Frontal cortex (tissue), 4 donors: Measurements from ENCODE around the gene USP47. TPM values are rescaled to one million over a fixed set of nuclear protein-coding genes. Genes with fewer than 3 reads are reported as not detected.

ENCODE experiments used
- DNase-seq, 2 donors: peaks; one replicate each; pipeline ENCODE4 v3.0.0; 2012; ENCODE audit warnings: low spot score in 2 of 2
- FAIRE-seq: peaks from 2 replicates; lab custom pipeline; 2012; peaks lifted over from hg19 to GRCh38; lab: Jason Lieb, UNC
- total RNA-seq: library from RNA; depleted of rRNA; stranded (reverse); fragments of >200 nt; gene quantifications from one replicate; pipeline ENCODE4 v1.2.3, GENCODE V29; 2014
- donor health status: control.
- donor health status: control.
- donor health status: control.

Gene USP47, protein sequence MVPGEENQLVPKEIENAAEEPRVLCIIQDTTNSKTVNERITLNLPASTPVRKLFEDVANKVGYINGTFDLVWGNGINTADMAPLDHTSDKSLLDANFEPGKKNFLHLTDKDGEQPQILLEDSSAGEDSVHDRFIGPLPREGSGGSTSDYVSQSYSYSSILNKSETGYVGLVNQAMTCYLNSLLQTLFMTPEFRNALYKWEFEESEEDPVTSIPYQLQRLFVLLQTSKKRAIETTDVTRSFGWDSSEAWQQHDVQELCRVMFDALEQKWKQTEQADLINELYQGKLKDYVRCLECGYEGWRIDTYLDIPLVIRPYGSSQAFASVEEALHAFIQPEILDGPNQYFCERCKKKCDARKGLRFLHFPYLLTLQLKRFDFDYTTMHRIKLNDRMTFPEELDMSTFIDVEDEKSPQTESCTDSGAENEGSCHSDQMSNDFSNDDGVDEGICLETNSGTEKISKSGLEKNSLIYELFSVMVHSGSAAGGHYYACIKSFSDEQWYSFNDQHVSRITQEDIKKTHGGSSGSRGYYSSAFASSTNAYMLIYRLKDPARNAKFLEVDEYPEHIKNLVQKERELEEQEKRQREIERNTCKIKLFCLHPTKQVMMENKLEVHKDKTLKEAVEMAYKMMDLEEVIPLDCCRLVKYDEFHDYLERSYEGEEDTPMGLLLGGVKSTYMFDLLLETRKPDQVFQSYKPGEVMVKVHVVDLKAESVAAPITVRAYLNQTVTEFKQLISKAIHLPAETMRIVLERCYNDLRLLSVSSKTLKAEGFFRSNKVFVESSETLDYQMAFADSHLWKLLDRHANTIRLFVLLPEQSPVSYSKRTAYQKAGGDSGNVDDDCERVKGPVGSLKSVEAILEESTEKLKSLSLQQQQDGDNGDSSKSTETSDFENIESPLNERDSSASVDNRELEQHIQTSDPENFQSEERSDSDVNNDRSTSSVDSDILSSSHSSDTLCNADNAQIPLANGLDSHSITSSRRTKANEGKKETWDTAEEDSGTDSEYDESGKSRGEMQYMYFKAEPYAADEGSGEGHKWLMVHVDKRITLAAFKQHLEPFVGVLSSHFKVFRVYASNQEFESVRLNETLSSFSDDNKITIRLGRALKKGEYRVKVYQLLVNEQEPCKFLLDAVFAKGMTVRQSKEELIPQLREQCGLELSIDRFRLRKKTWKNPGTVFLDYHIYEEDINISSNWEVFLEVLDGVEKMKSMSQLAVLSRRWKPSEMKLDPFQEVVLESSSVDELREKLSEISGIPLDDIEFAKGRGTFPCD (N-terminal part only)
- 149 TPM for total RNA-seq

DNA sequence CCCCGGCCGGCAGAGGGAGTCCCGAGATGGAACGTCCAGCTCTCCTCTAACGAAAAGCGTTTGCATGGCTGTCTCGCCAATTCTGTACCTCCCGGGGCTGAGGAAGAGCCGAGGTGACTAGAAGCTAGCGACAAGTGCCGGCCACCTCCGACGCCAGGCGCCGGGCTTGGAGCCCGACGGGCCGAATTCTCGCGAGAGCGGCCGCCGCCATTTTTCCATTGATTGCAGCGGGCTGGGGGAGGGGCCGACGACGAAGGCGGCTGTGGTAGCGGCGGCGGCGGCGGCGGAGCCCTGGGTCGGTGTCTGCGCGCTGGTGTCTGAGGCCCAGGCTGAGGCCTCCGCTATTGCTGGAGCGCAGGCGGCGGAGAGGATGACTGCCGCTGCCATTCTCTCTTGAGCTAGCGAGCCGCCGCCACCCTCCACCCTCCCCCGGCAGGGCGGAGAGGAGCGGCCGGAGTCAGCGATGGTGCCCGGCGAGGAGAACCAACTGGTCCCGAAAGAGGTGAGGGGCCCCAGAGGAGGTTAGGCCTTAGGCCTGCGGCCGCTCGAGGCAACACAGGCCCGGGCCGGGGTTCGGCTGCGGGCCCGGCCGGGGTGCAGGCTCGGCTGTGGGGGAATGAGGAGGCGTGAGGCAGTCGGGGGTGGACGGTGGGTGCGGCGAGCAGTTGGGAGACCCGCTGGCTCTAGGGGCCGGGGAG is at the start of gene USP47:
USP47 (plus strand) TSS at position 250 of the 698 bp plus-strand sequence; CDS start at position 464, 214 bp downstream.
- no peak for FAIRE-seq
- peak; percentile 72 to 74 for DNase-seq

DNA sequence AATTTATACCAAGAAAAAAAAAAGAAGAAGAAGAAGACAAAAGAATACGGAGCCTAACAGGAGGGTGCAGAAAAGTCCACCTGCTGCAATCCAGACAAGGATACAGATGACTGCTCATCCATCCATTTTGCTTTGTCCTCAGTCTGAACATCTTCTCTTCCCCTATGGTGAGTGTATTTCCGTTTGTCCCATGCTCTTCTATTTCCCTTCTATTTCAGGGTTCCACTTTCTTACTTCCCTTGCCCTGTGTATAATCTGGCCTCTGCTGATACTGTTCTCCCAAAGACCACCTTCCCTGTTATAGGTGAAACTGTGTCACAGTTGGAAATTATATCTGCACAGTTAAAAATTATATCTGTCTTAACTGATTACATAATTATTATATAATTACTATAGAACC is 48.7 kb upstream of the USP47 start:
- DNase-seq: no peak
- FAIRE-seq: no peak

DNA sequence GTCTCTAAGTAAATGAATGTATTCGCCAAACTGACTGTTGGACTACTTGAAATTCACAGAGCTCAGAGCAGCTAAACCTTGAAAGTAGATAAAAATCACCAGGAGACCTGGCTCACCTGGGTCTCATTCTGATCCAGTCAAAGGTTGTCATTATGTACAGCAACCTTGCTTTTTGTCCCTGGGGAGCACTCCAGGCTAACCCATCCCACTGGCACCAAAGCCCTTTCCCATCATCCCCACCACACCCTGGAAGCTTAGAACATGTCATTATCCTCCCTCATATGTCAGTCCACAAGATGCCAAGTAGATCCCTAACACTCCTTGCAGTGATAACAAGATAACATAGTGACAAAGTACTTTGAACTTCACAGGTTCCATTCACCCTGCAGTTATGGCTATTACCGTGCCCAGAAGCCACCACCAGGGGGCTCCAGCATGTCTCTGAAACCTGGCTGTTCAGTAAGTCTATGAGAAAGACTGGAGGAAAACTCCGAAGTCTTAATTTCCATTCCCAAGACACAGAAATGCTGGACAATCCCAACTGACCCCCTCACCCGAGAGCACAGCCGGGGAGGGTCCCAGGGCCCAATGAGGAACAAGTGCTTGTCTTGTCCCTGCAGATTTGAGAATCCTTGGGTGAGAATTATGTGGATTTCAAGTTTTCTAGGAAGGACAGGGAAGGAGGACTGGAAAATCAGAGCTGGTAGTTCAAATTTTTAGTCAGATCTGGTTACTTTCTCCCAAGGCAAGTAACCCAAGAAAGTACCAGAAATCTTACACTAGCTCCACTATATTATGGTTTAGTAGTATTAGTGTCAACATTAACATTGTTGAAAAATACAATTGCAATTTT is 43.0 kb upstream of the USP47 start:
- DNase-seq (no peak), FAIRE-seq (no peak)

DNA sequence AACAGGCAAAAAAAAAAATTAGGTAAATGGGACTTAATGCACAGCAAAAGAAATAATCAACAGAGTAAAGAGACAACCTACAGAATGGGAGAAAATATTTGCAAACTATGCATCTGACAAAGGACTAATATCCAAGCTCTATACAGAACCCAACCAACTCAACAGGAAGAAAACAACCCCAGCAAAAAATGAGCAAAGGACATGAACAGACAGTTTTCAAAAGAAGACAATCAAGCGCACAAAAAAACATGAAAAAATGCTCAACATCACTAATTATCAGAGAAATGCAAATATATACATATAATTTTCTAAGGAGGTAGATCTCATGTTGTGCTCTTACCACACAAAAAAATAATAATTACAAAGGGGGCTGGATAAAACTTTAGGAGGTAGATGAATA is 36.5 kb upstream of the USP47 start:
- no peak for FAIRE-seq
- DNase-seq: no peak

DNA sequence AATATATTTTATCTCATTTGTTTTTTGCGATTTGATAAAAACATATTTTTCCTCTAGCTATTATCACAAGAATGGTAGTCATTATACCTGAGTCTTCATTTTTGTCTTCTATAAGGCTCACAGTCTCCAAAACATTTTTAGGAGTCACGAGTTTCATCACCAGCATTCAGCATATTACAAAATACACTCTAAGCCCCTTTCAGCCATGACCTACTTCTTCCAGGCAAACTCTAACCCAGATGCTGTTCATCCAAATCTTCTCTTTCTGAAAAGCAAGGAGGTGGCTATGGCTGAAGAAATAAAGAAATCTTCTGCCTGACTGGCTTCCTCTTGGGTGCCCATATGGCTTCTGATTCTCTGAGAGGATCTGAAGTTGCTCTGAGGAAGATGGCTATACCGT is 35.7 kb upstream of the USP47 start:
- DNase-seq (no peak), FAIRE-seq (no peak)

DNA sequence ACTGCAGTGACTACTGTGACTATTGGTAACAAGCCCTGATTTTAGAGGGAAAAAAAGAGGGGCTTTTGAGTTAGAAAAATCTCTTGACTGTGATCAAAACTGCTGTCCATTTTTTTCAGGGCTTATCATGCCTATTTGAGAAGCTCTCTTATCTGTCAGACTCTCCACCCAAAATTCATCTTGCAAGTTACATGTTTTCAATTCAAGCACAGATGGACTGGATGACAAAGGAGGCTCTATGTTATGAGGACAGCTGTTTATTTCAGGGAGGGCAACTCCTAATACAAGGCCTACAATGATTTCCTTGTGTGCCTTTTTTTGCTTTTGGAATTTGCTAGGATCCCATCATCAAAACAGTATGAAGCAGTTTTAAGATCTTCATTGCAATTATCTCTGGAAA is 35.2 kb upstream of the USP47 start:
- no peak for FAIRE-seq
- DNase-seq: peak in 1 of 2 donors; percentile 63

DNA sequence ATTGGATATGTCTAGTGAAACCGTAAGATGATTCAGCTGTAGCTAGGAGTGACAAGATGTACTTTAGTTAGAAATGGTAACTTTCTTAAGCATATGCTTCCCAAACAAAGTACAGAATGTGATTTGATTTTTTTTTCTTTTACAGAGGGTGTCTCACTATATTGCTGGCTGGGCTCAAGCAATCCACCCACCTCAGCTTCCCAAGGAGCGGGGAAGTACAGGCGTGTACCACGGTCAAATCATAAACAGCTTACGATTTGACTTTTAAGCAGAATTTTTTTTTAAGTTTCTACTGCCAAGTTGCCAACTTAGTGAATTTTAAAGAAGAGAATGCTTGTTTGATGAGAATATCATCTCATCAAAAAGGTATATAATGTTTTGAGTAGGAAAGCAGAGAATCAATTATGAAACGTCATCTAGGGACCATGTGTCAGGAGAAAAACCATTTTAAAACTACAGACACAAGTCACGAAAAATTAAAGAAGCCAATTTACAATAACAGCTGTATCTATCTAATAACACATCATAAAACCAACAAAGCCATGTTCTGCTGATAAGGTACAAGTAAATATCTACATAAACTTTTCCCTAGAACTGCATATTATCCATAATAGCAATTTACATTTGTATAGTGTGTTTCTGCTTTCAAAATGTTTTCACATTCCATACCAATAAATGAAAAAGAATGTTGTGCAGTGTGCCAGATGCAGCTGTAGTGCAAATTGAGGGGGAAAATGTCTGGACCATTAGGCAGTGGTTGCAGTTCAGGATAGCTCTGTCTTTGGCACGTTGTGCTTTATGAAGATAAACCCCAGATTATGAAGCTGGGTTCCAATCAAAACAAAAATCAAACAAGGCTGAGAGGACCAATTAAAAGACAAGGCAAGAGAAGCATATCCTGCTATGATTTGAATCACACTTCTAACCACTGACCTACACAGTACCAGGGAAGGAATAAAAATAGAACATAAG is 33.7 kb upstream of the USP47 start:
- DNase-seq: no peak
- no peak for FAIRE-seq

- no peak for DNase-seq
Measured at GRCh38 chr11:11808992-11809615, 32.7 kb upstream of the USP47 start.

DNA sequence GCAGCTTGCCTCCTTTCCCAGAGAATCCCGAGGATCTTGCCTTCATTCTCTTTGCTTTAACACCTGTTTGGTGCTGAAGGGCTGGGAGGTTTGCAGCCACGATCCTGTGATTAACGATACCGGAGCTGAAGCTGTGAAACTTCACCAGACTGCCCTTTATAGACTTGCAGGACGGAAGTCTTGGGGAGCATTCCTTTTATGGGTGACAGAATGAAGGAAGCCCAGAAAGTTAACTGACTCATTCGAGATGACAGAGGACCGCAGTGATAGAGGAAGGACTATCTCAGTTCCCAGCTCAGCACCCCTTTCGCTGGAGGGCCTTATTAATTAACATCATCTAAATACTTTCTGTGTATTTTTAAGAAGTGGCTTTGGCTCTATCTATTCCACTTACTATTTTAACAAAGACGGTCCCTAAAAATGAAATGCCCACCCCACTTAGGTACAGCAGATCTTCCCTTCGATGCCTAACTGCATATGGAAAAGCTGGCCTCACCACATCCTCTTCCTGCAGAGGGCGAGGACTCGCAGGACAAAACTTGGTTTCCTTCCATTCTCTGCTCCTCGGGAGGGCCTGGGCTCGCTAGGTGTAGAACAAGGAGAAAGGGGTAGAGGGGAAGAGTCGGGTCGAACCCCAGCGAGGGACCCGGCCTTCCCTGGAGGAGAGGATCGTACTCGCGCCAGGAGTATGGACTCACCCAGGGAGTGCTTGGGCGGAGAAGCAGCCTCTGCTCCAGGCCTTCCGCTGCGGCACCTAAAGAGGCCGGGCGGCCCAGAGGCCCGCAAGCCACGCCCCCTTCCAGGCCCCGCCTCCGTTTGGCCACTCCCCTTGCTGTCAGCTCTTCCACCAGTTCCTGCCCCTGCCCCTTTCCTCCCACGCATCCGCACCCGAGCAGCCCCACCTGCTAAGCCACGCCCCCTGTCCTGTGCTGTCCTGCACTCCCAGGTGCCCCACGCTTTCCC is 30.7 kb upstream of the USP47 start:
- no peak for FAIRE-seq
- DNase-seq: no peak

More at GRCh38 chr11:11808992-11809615, 32.7 kb upstream of the USP47 start:
- no peak for FAIRE-seq

- FAIRE-seq: no peak
- DNase-seq: no peak
Measured at GRCh38 chr11:11813288-11813962, 28.3 kb upstream of the USP47 start.

- DNase-seq: no peak
- FAIRE-seq: no peak
Measured at GRCh38 chr11:11814614-11815452, 26.9 kb upstream of the USP47 start.

GRCh38 chr11:11816511-11817314 is 25.1 kb upstream of the USP47 start:
- DNase-seq (no peak), FAIRE-seq (no peak)

GRCh38 chr11:11817957-11818356 is 23.8 kb upstream of the USP47 start:
- DNase-seq: no peak
- FAIRE-seq: no peak
